GM18870 (cell line): ENCODE measurements around the gene LMX1A.

Experiments
- ATAC-seq: cut with Tn5 transposase; IDR thresholded peaks from one replicate; pipeline ENCODE4 v1.9.1; 2021; ENCODE audit warnings: moderate library complexity; ENCODE audit not compliant: unreplicated experiment

The LMX1A gene

GRCh38 chr1:165173409-165173808 lies 183.1 kb downstream of the LMX1A start:
- no peak for ATAC-seq

GRCh38 chr1:165172666-165173065 lies 183.8 kb downstream of the LMX1A start:
- no peak for ATAC-seq

GRCh38 chr1:165169729-165170128 lies 186.8 kb downstream of the LMX1A start:
- no peak for ATAC-seq

GRCh38 chr1:165169028-165169427 lies 187.5 kb downstream of the LMX1A start:
- no peak for ATAC-seq

DNA sequence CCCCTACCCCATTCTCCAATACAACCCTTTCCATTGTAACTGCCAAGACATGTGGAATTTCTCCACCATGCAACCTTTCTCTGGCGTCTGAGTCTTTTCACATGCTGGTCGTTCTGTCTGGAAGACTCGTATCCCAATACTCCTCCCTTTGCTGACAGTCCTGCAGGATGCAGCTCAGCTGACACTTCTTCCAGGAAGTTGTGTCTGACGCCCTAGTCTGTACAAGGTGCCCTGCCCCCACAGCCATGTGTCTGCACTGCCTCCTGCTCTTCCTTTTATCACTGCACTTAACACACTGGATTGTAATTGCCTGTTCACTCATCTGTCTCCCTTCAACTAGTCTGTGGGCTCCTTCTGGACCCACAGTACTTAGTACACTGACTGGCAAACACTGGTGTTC lies 188.0 kb downstream of the LMX1A start:
- no peak for ATAC-seq

DNA sequence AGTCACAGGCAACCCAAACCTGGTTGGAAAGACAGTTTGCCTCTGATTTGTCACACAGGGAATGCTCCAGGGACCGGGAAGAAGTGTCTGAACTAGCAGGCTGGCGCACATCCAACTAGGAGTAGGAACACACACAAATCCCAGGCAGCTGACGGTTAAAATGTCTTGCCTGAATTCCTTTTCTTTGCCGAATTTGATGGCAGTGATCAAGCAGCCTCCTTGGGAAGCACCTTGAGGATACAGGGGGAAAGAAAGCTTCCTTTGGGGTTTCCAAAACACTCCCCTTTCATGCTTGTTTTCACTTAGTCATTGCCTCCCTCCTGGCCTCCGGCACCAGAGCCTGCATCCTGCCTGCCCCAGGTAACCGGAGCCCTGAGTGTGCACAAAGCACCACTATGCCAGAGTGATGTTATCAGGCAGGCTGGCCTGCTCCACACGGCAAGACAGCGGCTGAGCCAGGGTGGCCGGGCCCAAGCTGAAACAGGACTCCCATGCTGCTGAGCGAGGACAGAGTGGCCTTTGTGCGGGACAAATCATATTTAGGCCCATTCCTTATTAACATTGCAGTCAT lies 193.8 kb downstream of the LMX1A start:
- ATAC-seq, result no peak

GRCh38 chr1:165161130-165161529 lies 195.4 kb downstream of the LMX1A start:
- no peak for ATAC-seq

DNA sequence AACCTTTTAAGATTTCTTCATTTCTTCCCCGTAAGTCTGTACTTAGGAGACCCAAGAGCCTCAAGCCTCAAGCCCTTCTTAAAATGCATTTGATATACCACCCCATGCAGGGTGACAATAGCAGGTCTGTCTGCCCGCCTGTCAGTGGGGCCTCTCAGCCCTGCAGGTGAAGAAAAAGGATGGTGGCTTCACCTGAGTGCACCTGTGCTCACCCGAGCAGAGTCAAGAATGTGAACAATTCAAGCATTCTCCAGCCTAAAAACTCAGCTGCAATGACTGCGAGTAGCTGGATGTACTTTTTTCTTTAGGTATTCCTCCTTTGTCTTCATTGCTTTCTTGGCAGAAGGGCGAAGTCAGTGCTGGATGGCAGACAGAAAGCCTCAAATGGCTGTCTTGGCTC lies 203.3 kb downstream of the LMX1A start:
- no peak for ATAC-seq

GRCh38 chr1:165152727-165153126 lies 203.8 kb downstream of the LMX1A start:
- ATAC-seq, result no peak

GRCh38 chr1:165152109-165152508 lies 204.4 kb downstream of the LMX1A start:
- peak; percentile 50 for ATAC-seq
